Kidney (tissue), 14 donors: ENCODE results near the gene SCAP. TPM values are rescaled to one million over a fixed set of nuclear protein-coding genes. Genes with fewer than 3 reads are reported as not detected.

Source experiments
- DNase-seq, 5 donors: peaks; one replicate each; pipeline ENCODE4 v3.0.0-alpha.2; 2013 to 2020
- FAIRE-seq: peaks from 2 replicates; lab custom pipeline; 2012; peaks lifted over from hg19 to GRCh38; lab: Jason Lieb, UNC
- H3K27ac ChIP-seq, 2 donors: one replicate each; pipeline ENCODE4 v1.7.0; 2013; ENCODE audit warnings: low read depth in 2 of 2, low read length in 2 of 2, inconsistent platforms in 1 of 2
- H3K27me3 ChIP-seq: one replicate; pipeline ENCODE4 v1.7.1; 2013; ENCODE audit warnings: low read length, inconsistent platforms; ENCODE audit not compliant: control insufficient read depth, insufficient read depth
- H3K36me3 ChIP-seq, 3 donors: one replicate each; pipeline versions ENCODE4 v1.7.0 to v1.7.1; 2013; ENCODE audit warnings: low read length in 3 of 3, control low read depth in 1 of 3, inconsistent platforms in 1 of 3; ENCODE audit not compliant: insufficient read depth in 3 of 3, control insufficient read depth in 2 of 3
- H3K4me1 ChIP-seq, 3 donors: one replicate each; pipeline versions ENCODE4 v1.7.0 to v1.7.1; 2013; ENCODE audit warnings: low read length in 3 of 3, inconsistent platforms in 1 of 3, low read depth in 1 of 3; ENCODE audit not compliant: control insufficient read depth in 2 of 3, insufficient read depth in 2 of 3
- H3K4me3 ChIP-seq, 3 donors: one replicate each; pipeline versions ENCODE4 v1.7.0 to v1.8.1; 2013; ENCODE audit warnings: low read length in 3 of 3, control low read depth in 1 of 3, inconsistent platforms in 1 of 3
- H3K9ac ChIP-seq, 3 donors: one replicate each; pipeline versions ENCODE4 v1.7.0 to v1.7.1; 2013; ENCODE audit warnings: low read length in 3 of 3, control low read depth in 1 of 3, inconsistent platforms in 1 of 3
- H3K9me3 ChIP-seq, 3 donors: one replicate each; pipeline versions ENCODE4 v1.7.0 to v1.7.1; 2013; ENCODE audit warnings: low read length in 3 of 3, control low read depth in 1 of 3, inconsistent platforms in 1 of 3; ENCODE audit not compliant: control insufficient read depth in 2 of 3, insufficient read depth in 1 of 3
- CTCF ChIP-seq: IDR thresholded peaks from 3 replicates; pipeline ENCODE4 v1.5.1; 2012; ENCODE audit warnings: mild to moderate bottlenecking, moderate library complexity, borderline replicate concordance; ENCODE audit not compliant: insufficient read depth; ENCODE audit errors: extremely low read depth
- intact Hi-C: fragments of 100-400 bp; cut with DNase I; formaldehyde crosslinking; loops from one replicate; pipeline ENCODE4 v1.11.1; 2022
- polyA plus RNA-seq: library from polyadenylated mRNA; stranded (reverse); fragments of 350-450 nt; fragmentation: Illumina TruSeq; extraction: RNeasy Lipid Tissue Mini Kit (QIAGEN cat#74804); gene quantifications from one replicate; pipeline ENCODE4 v1.2.3, GENCODE V29; 2014; ENCODE audit warnings: low read depth, low replicate concordance; ENCODE audit not compliant: insufficient read depth
- total RNA-seq: library from RNA; stranded (reverse); fragmentation: NEBNext Ultra II Directional; extraction: Animal tissue kit (Norgen Biotek cat#: 25700); gene quantifications from one replicate; pipeline ENCODE4 v1.2.1, GENCODE V29; 2021
- donor health status: control.
- donor health status: control.
- donor health status: control.
- donor health status: control.
- donor health status: control.
- donor health status: DM: yes; HTN: yes; CAD: no.
- donor health status: Normal renal cell carcinoma (clear cell type).

The SCAP gene
- total and polyA plus RNA-seq, 2 donors from 2014 or later, result 47.3 to 85.1 TPM

- H3K9me3 ChIP-seq, result no peaks in the 10 kb centered on the region
- no peak for TF ChIP-seq CTCF
- no peak overlapping the region for H3K9ac ChIP-seq
- no peaks in the 10 kb centered on the region for H3K4me1 ChIP-seq
- H3K36me3 ChIP-seq, result peaks cover 3 to 39% (median 20%) of the 10 kb centered on the region in 3 donors
- H3K27me3 ChIP-seq, result no peaks in the 10 kb centered on the region
- FAIRE-seq, result no peak
- DNase-seq, result no peak
- intact Hi-C loops, result no loop called here
- no peak overlapping the region for H3K4me3 ChIP-seq
- no peak overlapping the region for H3K27ac ChIP-seq
Observed at GRCh38 chr3:47409284-47409683, 66.5 kb downstream of the SCAP start.

GRCh38 chr3:47408839-47409229 is 66.9 kb downstream of the SCAP start:
- FAIRE-seq (no peak), DNase-seq (no peak)
- no peak overlapping the region for H3K4me3 ChIP-seq
- intact Hi-C loops, result no loop called here
- TF ChIP-seq CTCF, result no peak
- peaks cover 3 to 37% (median 15%) of the 10 kb centered on the region in 3 donors for H3K36me3 ChIP-seq
- H3K9me3 ChIP-seq, result no peaks in the 10 kb centered on the region
- no peak overlapping the region for H3K9ac ChIP-seq
- no peak overlapping the region for H3K27ac ChIP-seq
- no peaks in the 10 kb centered on the region for H3K27me3 ChIP-seq
- no peaks in the 10 kb centered on the region for H3K4me1 ChIP-seq

- DNase-seq (no peak), FAIRE-seq (no peak)
- intact Hi-C loops, result no loop called here
- peaks cover under 1 to 37% (median 13%) of the 10 kb centered on the region in 3 donors for H3K36me3 ChIP-seq
- no peaks in the 10 kb centered on the region for H3K4me1 ChIP-seq
- H3K9ac ChIP-seq, result no peak overlapping the region
- no peaks in the 10 kb centered on the region for H3K27me3 ChIP-seq
- H3K27ac ChIP-seq, result no peak overlapping the region
- H3K4me3 ChIP-seq, result no peak overlapping the region
- TF ChIP-seq CTCF, result no peak
- no peaks in the 10 kb centered on the region for H3K9me3 ChIP-seq
Observed at GRCh38 chr3:47407896-47408838, 67.6 kb downstream of the SCAP start.
